GM21717 (cell line): Measurements from ENCODE around the gene CST9.
"Not testable (repeated sequence)": the region's sequence is repeated elsewhere in the genome, so short reads cannot be mapped to it uniquely, and the experiment has no call there.

Experiments used
- ATAC-seq: cut with Tn5 transposase; IDR thresholded peaks from one replicate; pipeline ENCODE4 v1.9.1; 2021; ENCODE audit warnings: mild to moderate bottlenecking, moderate library complexity; ENCODE audit not compliant: unreplicated experiment

Gene CST9

GRCh38 chr20:23637282-23638221, 31.8 kb upstream of the CST9 start, which contains the start of gene CST3:
Gene CST3 (minus strand): TSS chr20:23637955. CDS start chr20:23637862, 93 bp downstream.
- peak; percentile 42 for ATAC-seq

- ATAC-seq: no peak
Observed at GRCh38 chr20:23636908-23637281, 31.2 kb upstream of the CST9 start.

GRCh38 chr20:23636182-23636907, 30.6 kb upstream of the CST9 start:
- no peak for ATAC-seq

- not testable (repeated sequence) for ATAC-seq
Observed at GRCh38 chr20:23635768-23636090, 30.0 kb upstream of the CST9 start.

- no peak for ATAC-seq
Observed at GRCh38 chr20:23634985-23635767, 29.5 kb upstream of the CST9 start.

GRCh38 chr20:23634044-23634801, 28.5 kb upstream of the CST9 start:
- no peak for ATAC-seq

GRCh38 chr20:23632711-23633573, 27.2 kb upstream of the CST9 start:
- no peak for ATAC-seq

- ATAC-seq: no peak
Observed at GRCh38 chr20:23631981-23632710, 26.4 kb upstream of the CST9 start.

- no peak for ATAC-seq
Observed at GRCh38 chr20:23631226-23631822, 25.6 kb upstream of the CST9 start.

- ATAC-seq: no peak
Observed at GRCh38 chr20:23630392-23630849, 24.7 kb upstream of the CST9 start.

GRCh38 chr20:23629542-23630391, 24.1 kb upstream of the CST9 start:
- ATAC-seq: no peak

- no peak for ATAC-seq
Observed at GRCh38 chr20:23629017-23629541, 23.4 kb upstream of the CST9 start.

GRCh38 chr20:23628402-23629016, 22.8 kb upstream of the CST9 start:
- ATAC-seq: no peak

- no peak for ATAC-seq
Observed at GRCh38 chr20:23627501-23627900, 21.8 kb upstream of the CST9 start.

- no peak for ATAC-seq
Observed at GRCh38 chr20:23626040-23626620, 20.4 kb upstream of the CST9 start.

GRCh38 chr20:23625236-23625964, 19.7 kb upstream of the CST9 start:
- no peak for ATAC-seq
